Glomerular visceral epithelial cell (primary cell): ENCODE data around the gene MPND.
"Not testable (repeated sequence)": the region's sequence is repeated elsewhere in the genome, so short reads cannot be mapped to it uniquely, and the experiment has no call there.

Experiments
- DNase-seq: peaks from one replicate; pipeline ENCODE4 v3.0.0-alpha.2; 2016; ENCODE audit errors: extremely low spot score

Gene MPND

GRCh38 chr19:4320419-4320818 lies 22.9 kb upstream of the MPND start:
- DNase-seq = no peak

- DNase-seq = no peak
These were observed 20.3 kb upstream of the MPND start for GRCh38 chr19:4322942-4323665.

GRCh38 chr19:4323692-4324091 lies 19.7 kb upstream of the MPND start:
- DNase-seq = no peak

- no peak for DNase-seq
These were observed 19.1 kb upstream of the MPND start for GRCh38 chr19:4324228-4324627.

GRCh38 chr19:4326215-4326836 lies 17.0 kb upstream of the MPND start:
- DNase-seq = no peak

- no peak for DNase-seq
These were observed 16.5 kb upstream of the MPND start for GRCh38 chr19:4326837-4327251.

GRCh38 chr19:4327252-4327876 lies 16.0 kb upstream of the MPND start:
- DNase-seq = no peak

- DNase-seq = no peak
These were observed 15.5 kb upstream of the MPND start for GRCh38 chr19:4327877-4328242.

GRCh38 chr19:4328243-4328990 lies 14.9 kb upstream of the MPND start:
- no peak for DNase-seq

- DNase-seq = not testable (repeated sequence)
These were observed 14.2 kb upstream of the MPND start for GRCh38 chr19:4328991-4329681.

GRCh38 chr19:4329858-4330257 lies 13.5 kb upstream of the MPND start:
- no peak for DNase-seq

- DNase-seq = no peak
These were observed 8.3 kb upstream of the MPND start for GRCh38 chr19:4334929-4335570.

- DNase-seq = peak; percentile 33
These were observed 5.4 kb upstream of the MPND start for GRCh38 chr19:4337906-4338440.

- DNase-seq = peak; percentile 76
These were observed 4.7 kb upstream of the MPND start, which contains the start of gene STAP2 for GRCh38 chr19:4338441-4339355. STAP2 (minus strand) TSS chr19:4338827; CDS start chr19:4338753, 74 bp downstream.

GRCh38 chr19:4342314-4342614 lies 1.1 kb upstream of the MPND start:
- no peak for DNase-seq

GRCh38 chr19:4342615-4343369 lies 570 bp upstream of the MPND start:
- DNase-seq = peak; percentile 100

- DNase-seq = no peak
These were observed 2.1 kb downstream of the MPND start for GRCh38 chr19:4345342-4346019.

GRCh38 chr19:4346020-4346383 lies 2.6 kb downstream of the MPND start:
- DNase-seq = no peak

GRCh38 chr19:4347521-4347920 lies 4.2 kb downstream of the MPND start:
- no peak for DNase-seq
